ENCODE results near the gene NSG1. TPM values are rescaled to one million over a fixed set of nuclear protein-coding genes. Genes with fewer than 3 reads are reported as not detected.
A peak's percentile ranks its signal among the peaks of the same experiment; 100 is the strongest.

The NSG1 gene
- total RNA-seq, 1 experiment from 2014 or later: not detected

DNA sequence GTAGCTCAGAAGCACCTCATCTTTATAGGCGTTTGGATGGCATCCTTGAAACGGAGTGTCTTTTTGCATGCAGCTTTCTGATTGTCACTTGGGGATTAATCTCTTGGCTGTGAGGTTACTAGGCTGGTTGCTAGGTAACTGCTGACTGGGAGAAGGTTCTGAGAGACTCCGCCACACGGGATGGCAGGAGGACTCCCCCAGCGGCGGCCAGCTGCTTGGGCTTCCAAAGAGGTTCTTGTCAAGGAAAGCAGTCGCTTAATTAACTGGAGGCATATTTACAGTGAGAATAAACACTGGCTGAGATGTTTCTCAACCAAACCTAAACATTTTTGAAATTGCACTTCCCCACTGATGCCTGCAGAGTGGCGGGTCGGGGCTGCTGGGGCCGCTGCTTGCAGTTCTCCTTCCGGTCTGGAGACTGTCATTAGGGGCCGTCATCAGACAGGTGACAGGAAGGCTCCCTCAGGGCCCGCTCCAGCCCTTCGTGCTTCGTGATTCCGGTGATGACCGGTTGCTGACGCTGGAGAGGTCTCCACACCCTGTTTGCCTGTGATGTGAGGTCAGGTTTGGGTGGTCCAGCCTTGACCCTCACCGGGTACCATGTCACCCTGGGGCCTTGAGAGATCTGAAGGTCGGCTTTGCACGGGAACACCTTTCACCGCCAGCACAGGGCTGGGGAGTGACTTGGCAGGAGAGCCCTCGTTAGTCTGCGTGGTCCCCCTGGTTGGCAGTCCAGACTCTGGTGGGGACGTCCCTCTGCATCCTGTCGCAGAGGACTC lies 9.1 kb downstream of the NSG1 start:
- peak; percentile 18 for DNase-seq (ENCODE audit: low spot score)

DNA sequence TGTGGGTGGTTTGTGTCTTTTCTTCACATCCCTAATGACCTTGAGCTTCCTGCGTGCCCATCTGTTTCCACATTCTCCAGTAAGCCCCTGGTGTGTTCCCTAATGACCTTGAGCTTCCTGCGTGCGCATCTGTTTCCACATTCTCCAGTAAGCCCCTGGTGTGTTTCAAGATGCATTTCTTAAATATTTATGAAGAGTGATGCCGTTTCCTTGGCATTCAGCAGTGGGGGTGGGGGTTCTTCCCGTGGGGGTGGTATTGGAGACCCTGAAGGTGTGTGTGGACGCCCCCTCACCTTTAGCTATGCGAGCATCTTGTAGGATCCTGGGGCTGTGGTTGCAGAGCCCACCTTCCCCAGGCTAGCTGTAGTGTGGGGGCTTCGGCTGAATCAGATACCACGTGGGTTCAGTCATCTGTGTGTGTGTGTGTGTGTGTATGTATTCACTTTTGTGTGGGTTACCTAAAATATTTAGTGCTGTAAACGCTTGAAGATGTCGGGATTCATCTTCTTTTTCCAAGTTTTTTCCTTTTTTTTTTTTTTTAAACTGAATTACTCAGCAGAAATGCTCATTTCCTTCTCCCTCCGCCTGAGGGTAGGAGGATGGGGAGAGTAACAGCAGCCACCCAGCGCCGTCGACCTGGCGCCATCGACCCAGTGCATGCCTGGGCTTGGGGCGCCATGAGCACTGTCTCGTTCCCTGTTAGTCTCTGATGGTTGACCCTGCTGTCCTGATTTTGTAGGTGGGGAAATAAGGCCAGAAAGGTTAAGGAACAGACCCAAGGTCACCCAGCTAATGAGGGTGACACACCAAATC lies 9.9 kb downstream of the NSG1 start:
- no peak for DNase-seq (ENCODE audit: low spot score)

- no peak for DNase-seq (ENCODE audit: low spot score)
Measured at GRCh38 chr4:4397441-4397819, 10.5 kb downstream of the NSG1 start.

- DNase-seq (ENCODE audit: low spot score): no peak
Measured at GRCh38 chr4:4398430-4398829, 11.5 kb downstream of the NSG1 start.

- DNase-seq (ENCODE audit: low spot score): no peak
Measured at GRCh38 chr4:4401036-4401435, 14.1 kb downstream of the NSG1 start.

DNA sequence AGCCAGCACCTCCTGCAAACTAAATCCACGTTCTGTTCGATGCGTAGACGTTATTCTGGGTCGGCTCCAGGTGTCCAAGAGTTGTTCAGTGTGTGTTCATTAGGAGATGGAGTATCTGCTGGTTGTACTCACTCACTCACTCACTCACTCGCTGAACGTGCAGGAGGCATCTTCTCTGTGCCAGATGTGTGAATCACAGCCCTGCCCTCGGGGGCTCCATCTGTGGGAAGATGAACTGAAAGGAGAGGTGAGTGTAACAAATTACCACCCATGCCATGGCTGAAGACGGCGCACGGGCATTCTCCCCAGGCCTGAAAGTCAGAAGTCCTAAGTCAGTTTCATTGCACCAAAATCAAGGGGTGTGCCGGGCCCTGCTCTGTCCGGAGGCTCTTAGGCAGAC lies 16.1 kb downstream of the NSG1 start:
- DNase-seq (ENCODE audit: low spot score): no peak

- no peak for DNase-seq (ENCODE audit: low spot score)
Measured at GRCh38 chr4:4405358-4405962, 18.6 kb downstream of the NSG1 start.

- DNase-seq (ENCODE audit: low spot score): no peak
Measured at GRCh38 chr4:4406455-4407298, 19.8 kb downstream of the NSG1 start.

DNA sequence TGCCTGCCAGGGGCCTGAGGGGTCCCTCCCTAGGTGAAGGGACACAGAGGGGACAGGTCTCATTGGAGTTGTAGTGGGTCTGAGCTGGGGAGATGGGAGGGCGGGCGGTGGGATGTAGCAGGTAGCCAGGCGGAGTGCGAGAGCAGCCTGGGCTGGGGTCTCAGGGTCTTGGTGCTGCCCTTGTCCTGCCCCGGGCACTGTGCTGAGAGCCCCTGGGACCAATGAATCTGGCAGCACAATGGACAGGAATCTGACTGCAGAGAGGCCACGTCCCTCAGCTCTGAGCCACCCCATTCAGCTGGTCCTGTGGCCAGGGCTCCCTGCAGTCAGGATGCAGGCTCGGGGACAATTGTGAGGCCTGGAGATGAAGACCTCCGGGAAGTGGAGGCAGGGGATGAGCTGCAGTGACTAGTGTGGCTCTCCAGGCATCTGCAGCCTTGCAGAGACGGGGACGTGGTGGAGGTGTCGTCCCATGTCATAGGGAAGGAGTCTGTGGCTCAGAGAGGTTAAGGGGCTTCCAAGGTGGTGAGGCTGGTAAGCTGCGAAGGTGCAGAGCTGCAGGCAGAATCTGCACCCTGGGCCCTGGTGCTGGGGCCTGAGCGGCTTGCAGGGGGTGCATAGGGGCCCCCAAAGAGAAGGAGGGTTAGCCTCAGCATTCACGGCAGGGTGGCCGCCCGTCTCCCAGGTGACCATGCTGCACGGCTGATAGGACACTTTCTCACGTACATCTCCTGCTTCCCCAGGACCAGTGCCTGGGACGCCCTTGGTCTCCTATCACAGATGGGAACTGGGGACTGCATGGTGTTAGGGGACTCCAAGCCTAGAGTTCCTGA lies 20.6 kb downstream of the NSG1 start:
- no peak for DNase-seq (ENCODE audit: low spot score)

- no peak for DNase-seq (ENCODE audit: low spot score)
Measured at GRCh38 chr4:4408132-4408523, 21.2 kb downstream of the NSG1 start.

DNA sequence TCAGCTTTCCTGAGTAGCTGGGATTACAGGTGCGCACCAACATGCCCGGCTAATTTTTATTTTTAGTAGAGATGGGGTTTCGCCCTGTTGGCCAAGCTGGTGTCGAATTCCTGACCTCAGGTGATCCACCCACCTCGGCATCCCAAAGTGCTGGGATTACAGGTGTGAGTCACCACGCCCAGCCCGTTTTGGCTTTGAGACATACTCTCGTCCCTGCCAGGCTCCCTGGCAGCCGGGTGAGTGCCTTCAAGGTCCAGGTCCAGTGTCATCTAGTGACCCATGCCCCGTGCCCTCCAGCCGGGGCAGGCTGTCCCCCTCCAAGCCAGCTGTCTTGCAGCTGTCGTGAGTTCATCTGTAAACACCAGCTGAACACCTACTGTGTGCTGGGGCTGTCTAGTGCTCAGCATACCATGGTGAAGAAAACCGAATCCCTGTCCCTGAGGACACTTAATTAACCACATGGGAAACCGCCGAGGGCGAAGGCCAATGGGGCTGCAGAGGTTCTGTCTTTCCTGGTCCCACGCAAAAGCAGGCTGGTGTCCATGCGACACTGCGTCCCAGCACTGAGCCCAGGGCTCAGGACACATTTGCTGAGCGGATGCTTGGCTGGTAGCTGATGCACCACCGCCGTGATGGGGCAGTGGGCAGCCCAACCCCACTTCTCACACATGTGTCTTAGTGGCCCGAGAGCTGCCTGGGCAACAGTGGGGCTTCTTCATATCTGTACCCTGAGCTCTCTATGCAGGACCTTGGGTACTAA lies 21.9 kb downstream of the NSG1 start:
- no peak for DNase-seq (ENCODE audit: low spot score)

DNA sequence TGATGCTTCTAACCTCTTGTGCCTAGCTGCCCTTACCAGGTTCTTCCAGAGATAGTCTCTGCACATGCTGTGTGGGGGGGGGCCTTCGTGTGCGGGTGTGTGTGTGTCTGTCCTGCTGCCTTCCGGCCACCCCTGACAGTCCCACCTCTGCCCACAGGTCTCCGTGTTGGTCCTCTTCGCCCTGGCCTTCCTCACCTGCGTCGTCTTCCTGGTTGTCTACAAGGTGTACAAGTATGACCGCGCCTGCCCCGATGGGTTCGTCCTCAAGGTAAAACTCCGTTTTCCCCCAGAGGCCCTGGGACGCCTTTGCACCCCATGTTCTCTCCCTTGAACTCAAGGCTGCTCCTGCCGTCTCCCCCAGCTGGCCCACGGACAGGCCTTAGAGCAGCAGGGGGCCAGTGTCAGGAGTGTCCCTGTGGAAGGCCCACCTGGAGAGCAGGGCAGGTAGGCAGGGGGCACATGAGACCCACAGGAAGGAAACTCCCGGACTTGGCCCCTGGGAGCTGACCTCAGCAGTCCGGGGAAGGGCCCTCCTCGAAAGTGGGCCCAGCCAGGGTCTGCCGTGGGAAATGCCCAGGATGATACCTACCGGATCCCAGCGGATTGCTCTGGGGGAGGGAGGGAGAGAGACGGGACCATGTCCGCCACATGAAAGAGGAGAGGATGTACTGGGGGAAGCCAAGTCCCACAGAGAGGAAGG lies 22.7 kb downstream of the NSG1 start:
- no peak for DNase-seq (ENCODE audit: low spot score)

GRCh38 chr4:4410271-4410670 lies 23.4 kb downstream of the NSG1 start:
- no peak for DNase-seq (ENCODE audit: low spot score)

- DNase-seq (ENCODE audit: low spot score): no peak
Measured at GRCh38 chr4:4411906-4412305, 25.0 kb downstream of the NSG1 start.

GRCh38 chr4:4412641-4413372 lies 25.9 kb downstream of the NSG1 start:
- no peak for DNase-seq (ENCODE audit: low spot score)

DNA sequence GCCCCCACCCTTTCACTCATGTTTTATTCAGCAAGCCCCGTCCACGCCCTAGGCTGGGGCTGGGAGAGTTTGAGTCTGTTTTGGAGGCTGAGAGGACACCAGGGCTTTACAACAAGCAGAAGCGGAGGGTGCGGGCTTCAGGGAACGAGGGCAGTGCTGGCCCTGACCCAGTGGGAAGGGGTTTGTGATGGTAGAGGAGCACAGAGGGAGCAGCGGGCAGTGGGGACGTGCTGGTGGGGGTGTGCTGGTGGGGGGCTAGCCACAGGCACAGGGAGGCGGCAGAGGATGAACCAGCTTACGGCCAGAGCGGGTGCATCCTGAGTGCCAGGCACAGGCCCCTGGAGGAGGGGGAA lies 26.4 kb downstream of the NSG1 start:
- DNase-seq (ENCODE audit: low spot score): no peak

DNA sequence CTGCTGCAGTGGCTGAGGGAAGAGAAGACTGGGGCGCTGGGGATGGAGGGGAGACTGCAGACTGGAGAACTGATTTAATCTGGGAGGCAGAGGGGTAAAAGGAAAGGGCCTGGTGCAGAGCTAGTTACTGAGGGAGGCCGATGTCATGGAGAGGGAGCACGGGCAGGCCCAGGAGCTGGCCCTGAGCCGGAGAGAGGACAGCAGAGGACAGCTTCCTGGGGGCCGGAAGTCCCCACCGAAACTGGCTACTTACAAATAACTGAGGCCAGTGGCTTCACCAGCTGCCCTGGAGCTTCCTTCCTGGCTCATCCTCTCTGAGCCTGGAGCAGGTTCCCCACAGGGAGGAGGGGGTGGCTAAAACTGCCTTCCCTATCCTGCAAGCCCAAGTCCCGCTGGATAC lies 26.9 kb downstream of the NSG1 start:
- DNase-seq (ENCODE audit: low spot score): no peak

DNA sequence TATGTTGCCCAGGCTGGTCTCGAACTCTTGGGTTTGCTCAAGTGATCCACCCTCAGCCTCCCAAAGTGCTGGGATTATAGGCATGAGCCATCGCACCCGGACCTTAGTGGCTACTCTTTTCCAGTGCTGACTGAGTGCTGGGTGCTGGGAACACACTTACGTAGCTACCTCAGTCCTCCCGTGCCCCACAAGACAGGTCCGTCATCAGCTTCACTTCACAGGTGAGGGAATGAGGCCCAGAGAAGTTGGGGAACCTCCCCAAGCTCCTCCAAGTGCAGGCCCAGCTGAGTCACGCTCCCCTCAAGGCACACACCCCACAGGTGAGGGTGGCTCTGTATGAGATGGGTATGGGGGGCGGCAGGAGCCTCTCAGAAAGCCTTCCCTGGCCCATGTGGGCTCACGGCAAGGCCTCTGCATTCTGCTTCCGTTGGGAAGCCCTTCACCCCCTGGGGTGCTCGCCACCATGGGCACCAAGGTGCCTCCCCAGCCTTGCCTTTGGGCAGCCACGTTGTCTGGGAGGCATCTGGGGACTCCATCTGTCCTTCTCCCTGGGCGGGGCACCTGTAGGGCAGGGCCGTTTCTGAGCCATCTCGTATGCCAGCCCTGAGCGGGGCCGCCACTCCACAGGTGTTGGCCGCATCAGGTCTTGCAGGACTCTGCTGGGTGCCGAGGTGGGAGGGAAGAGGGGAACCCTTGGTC lies 28.4 kb downstream of the NSG1 start:
- DNase-seq (ENCODE audit: low spot score): no peak
